Diencephalon (tissue), 1 donor: Measurements from ENCODE around the gene CENPVL1. TPM values are rescaled to one million over a fixed set of nuclear protein-coding genes. Genes with fewer than 3 reads are reported as not detected.

ENCODE experiments used
- total RNA-seq: library from RNA; depleted of rRNA; stranded (reverse); fragments of >200 nt; gene quantifications from one replicate; pipeline ENCODE4 v1.2.3, GENCODE V29; 2014

CENPVL1 gene
- total RNA-seq: 6.7 TPM

GRCh38 chrX:51710277-51711164 is at the start of gene CENPVL1:
TSS of gene CENPVL1 (plus strand) at chrX:51710512. CDS start at chrX:51710512, 0 bp downstream.

GRCh38 chrX:51682720-51683062 is 27.6 kb upstream of the CENPVL1 start, which contains the start of gene CENPVL2:
TSS of gene CENPVL2 (minus strand) at chrX:51682831. CDS start at chrX:51682831, 0 bp downstream.

GRCh38 chrX:51743179-51743957 is 33.1 kb downstream of the CENPVL1 start, which contains the start of gene GSPT2:
TSS of gene GSPT2 (plus strand) at chrX:51743442. CDS start at chrX:51743627, 185 bp downstream.

Other genes with a start within 250 kb of the CENPVL1 start
- gene NUDT11, start 213.9 kb upstream of the CENPVL1 start, total RNA-seq: 71.0 TPM
- gene CENPVL3, start 91.6 kb upstream of the CENPVL1 start, total RNA-seq: 10.4 TPM
- 6.7 TPM for gene CENPVL2, start 27.7 kb upstream of the CENPVL1 start, total RNA-seq
- gene GSPT2, start 32.9 kb downstream of the CENPVL1 start, total RNA-seq: 27.9 TPM
- 197 TPM for gene MAGED1, start 183.1 kb downstream of the CENPVL1 start, total RNA-seq